MV-4-11 (cell line): ENCODE results near the gene PDLIM4.

ENCODE experiments used
- DNase-seq: peaks from one replicate; lab custom pipeline; 2025; lab: John Stamatoyannopoulos, UW

PDLIM4 gene, protein sequence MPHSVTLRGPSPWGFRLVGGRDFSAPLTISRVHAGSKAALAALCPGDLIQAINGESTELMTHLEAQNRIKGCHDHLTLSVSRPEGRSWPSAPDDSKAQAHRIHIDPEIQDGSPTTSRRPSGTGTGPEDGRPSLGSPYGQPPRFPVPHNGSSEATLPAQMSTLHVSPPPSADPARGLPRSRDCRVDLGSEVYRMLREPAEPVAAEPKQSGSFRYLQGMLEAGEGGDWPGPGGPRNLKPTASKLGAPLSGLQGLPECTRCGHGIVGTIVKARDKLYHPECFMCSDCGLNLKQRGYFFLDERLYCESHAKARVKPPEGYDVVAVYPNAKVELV

DNA sequence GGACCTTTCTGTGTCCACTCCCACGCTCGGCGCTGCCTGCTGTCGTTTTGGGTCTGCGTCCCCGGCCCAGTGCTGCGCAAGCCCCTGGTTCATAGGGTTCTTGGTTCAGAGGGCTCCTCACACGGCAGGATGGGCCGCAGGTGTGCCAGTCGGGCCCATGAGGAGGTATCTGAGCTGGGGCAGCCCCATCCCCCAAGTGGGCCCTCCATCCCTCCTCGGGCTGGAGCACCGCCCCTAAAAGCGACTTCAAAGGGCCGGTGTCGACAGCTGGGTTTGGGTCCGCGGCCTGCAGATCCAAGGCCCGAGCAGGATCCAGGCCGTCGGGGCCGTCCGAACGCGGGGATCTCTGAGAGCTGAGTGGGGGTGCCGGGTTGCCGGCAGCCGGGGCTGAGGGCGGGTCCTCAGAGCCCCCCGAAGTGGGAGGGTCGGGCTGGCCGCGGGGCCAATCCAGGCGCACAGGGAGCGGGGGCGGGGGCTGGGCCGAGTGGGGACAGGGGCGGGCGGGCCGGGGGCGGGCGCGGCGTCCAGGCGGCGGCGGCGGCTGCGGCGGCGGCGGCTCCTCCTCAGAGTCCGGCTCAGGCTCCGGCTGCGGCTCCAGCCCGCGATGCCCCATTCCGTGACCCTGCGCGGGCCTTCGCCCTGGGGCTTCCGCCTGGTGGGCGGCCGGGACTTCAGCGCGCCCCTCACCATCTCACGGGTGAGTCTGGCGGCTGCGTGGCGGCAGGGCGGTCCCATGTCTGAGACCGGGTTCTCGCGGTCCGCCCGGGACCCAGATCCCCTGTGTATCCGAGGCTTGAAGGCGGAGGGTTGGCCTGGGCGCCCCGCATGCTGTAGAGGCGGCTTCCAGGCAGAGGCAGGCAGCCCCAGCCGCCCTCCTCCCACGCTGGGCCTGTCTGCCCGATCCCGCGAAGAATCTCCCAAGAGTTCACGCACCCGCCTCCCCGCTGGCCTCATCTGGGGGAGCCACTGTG, at the start of gene PDLIM4:
PDLIM4 (plus strand) TSS at position 566 of the 971 bp plus-strand sequence; CDS start at position 605, 39 bp downstream.
- no peak for DNase-seq

DNA sequence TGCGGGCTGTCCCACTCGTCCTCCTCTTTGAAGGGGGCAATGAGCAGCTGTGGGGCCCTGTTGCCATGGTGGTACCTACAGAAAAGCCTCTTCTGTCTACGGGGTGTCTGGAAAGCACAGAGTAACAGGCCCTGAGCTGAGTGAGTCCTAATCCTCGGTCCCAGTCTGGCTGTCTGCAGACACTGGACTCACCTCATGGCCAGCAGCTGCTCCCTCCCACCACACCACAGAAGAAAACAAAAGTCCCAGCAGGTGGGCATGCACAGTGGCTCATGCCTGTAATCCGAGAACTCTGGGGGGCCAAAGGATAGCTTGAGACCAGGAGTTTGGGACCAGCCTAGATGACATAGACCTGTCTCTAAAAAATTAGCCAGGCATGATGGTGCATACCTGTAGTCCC, 49.7 kb upstream of the PDLIM4 start:
- no peak for DNase-seq

DNA sequence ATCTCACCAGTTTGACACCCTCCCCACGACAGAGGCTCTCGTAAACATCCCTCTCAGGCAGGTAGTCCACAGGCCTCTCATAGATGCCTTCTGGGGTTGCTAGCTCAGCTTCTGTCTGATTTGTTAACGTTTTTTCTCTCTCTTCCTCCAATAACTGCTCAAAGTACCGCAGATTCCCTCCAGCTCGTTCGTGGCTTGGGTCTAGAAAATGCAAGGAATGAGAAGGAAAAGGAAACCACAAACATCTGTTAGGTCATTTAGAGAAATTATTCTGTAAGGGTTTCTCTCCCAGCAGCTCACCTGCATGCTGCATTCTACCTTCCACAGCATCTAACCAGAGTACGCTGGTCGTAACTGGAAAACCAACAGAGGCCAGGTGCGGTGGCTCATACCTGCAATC, 48.4 kb upstream of the PDLIM4 start:
- DNase-seq = no peak

DNA sequence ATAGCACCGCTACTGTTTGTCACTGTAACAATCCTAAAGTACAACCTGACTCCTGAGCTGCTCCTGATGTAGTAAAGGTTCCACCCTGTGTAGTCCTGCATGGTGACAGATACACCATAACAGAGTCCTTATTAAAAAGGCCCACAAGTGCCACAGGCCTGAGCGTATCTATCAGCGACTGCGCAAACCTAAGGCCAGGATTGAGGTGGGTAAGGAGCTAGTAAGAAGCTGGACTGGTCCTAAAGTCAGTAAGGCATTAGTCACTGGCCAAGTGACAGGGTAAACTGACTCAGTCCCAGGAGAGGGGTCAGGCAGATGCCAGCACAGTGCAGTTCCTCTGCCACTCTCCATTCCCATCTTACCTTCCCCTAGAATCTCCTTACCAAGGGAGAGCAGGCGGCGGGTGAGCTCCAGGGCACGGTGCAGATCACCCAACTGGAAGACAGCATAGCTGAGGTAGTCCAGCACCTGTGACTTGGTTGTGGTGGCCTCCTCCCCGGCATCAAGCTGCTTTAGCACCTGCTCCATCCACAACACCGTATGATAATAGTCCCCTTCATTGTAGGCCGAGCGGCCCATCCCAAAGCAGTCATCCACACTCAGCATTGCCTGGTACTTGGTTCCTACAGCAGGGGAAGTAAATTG, 47.5 kb upstream of the PDLIM4 start:
- no peak for DNase-seq

DNA sequence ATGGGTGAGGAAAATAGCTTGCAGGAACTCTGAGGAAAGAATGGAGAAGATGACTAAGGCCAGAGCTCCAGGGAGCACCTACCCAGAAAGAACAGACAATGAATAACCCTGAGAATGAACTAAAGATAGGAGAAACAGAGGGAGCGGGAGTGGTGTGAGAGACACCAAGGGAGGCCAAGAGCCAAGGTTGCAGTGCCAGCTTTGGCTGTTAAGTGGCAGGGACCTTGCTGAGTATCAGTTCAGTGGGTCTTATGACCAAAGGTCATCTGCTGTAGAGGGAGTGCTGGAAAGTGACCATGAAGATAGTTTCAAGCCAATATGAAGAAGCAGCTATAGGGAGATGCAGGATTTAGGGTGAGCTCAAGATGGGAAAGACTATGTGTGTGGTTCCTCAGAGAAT, 46.6 kb upstream of the PDLIM4 start:
- DNase-seq = no peak

DNA sequence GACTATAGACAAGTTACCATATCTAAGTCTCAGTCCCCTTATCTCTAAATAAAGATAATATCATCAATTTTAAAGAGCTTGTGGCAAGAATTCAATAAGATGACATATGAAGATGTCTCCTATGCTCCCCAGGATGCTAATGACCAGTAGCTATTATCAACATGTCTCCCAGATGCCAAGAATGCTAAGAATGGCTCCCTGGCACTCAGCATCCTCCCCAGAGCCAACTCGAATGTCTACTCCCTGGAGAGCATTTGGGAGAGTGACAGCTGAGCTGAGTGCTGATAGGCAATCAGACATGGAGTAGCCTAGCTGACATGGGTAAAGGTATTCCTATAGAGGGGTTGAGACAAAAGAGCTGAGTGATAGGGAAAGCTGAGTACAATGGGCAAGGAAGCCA, 45.7 kb upstream of the PDLIM4 start:
- no peak for DNase-seq

DNA sequence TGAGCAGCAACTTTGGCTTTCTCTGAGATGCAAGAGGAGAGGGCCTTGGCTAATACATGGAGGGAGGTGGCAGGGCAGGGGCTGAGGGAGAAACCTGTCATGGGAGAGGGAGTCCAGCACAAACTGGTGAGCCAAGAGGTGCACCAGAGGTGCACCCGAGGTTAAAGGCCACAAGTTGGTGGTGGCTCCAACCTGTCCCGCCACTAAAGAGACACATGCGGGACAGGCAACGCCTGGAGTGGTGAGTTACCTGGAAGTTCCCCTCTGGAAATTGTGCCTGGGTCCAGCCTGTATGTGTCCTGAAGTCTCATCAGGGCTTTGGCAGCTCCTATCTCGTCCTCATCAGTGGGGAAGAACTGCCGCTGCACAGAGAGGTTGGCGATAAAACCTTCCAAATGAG, 43.8 kb upstream of the PDLIM4 start:
- no peak for DNase-seq

DNA sequence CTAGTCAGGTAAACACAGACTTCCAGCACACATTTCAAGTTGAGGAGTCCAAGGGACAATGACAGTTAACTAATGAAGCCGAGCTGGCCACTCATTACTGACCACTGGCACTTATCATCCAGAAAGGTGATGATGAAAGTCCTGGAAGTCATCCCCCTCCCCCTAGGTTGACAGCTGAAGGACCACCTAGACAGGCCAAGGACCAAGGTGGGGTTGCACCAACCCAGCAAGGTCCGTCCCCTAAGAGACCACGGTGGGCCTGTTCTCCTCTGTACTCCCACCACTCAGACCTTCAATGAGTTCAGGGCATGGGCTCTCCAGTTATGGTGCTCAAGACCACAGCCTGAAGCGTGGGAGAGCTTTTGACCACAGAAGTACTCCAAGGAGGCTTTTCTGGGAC, 43.0 kb upstream of the PDLIM4 start:
- DNase-seq = no peak

DNA sequence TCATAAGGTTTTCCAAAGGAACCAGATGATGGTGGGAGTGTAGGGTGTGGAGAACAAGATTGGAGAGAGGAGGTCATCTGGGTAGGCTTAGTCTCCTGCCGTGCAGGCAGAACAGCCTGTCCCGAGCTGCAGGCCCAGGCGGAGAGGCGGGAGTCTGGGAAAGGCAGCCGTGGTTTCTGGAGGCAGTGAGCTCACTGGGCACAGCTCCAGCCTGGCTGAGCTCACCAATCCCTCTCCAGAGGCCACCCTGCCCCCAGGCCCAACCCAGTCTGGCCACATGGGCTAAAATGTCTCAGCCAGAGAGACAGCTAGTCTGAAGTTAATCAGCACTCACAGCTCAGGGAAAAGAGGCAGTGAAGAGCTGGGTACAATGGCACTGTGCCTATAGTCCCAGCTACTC, 42.2 kb upstream of the PDLIM4 start:
- no peak for DNase-seq

DNA sequence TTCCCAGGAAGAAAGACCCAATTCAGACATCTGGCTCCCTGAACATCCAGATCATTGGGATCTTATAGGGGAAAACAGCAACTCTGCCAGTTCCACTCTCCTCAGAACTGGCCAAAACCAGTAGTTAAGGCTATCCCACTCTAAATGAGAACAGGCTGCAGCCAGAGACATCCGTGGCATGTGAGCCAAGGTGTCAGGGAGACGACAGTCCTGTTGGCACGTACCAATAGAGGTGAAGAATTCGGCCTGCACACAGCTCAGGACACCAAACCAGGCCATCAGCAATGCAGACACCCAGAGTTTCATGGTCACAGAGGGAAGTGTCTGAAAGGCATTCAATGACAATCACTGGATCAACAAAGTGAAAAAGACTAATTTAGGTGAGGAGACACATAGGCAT, 39.2 kb upstream of the PDLIM4 start:
- DNase-seq = no peak

DNA sequence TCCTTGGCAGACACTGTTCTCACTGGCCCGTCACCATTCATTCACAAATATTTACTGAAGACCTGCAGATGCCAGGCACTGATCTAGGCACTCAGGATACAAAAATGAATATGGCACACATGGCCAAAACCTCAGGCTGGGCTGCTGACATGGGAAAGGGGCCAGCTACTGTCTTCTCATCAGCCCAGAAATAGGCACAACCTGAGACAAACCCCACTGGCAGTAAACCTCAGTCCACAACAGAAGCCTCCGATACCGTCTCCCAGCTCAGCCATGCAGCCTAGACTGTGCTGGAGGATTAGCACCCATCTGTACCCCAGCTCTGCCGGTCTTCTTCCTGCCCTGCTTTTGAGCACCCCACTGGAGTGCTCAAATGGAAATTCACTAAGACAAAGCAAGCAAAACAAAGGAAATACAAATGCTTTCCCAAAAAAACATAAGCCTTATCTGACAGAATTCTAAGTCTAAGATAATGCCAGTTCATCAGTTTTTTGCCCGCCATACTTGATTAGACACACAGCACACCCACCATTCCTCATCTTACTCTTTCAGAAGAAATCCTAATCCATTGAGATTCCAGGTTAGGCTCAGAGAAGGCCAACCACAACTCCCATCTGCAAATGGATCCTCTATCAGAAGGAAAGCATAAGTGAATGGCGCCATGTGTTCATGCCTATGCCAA, 38.1 kb upstream of the PDLIM4 start:
- DNase-seq = no peak

DNA sequence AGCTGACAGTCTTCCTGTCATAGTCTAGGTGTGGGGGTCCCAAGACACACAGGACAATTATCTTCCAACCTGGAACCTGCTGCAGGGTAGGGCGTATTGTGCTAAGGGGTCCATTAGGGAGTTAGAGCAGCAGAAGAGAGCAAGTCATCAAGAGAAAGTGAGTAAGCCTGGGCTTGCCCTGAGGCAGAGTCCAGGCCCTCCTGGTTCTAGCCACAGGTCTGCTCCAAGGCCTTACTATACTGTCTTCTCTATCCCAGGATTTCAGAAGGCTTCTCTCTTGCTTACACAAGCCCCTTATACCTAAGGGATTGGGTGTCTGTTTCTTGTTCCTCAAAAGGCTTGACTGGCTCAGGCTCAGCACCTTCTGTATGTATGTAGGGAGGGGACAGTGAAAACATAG, 37.5 kb upstream of the PDLIM4 start:
- DNase-seq = no peak

DNA sequence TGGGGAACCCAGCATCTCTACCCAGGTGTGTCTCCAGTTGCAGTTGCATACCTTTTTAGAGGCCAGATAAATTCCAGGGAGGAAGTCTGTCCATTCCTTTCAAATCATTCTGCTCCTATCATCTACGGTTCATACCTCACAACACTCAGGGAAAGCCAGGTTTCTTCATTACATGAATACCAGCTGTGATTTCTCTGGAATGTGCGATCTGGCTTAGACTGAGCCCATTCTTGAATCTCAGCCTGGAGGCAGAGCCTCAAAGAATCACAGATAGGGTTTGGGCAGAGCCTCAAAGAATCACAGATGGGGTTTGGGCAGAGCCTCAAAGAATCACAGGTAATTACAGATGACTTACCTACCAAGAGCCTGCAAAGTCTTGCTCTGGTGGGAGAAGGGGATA, 37.0 kb upstream of the PDLIM4 start:
- no peak for DNase-seq

DNA sequence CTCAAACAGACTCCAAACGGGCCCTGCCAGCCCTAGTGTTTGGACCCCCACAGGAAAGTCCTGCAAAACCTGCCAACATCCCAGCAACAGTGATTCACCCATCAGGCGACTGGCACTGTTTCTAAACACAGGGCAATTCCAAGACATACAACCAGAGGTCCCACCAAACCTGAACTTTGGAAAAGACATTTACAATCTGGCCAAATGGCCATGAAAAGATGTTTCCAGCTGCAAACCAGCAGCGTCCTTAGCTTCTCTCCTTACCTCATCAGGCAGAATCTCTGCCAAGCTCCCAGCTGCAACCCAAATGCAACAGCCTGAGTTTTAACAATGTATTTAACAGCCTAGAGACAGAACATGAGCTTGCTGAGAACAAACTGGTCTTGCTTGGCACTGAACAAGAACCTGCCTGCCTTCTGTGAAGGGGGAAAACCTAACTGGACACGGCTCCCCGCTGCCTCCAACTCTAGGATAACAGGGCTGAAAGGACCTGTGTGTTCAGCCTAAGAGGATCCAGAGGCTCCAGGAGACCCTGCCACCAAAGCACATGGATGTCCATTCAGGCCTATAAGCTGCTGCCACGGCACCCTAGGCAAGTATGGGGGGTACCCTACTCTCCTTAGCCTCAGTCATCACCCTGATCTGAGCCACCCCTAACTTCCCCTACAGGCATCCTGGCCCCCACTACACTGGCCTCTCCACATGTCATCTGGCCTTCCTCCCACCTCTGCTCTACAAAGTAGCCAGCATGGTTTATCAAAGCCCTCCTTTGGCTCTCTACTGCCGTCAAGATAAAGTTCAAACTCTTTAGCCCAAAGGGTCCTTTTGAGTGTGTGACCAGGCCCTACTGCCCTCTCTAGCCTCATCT, 35.5 kb upstream of the PDLIM4 start:
- DNase-seq = no peak

DNA sequence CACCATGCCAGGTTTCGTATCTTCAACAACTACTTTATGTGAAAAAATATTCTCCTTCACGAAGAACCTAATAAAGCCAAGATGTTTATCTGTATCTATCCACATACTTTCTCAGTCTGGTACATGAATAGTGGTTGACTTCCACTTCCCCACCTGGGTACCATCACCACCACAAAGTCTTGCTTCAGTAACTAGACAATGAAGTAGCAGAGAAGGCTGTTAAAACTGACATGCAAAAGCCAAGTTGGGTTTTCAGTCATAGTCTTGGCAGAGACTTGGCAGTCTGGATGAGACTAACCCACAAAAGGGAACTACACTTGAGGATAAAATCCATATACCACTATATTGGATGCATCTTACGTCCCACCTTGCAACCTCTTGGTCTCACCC, 34.9 kb upstream of the PDLIM4 start:
- no peak for DNase-seq

DNA sequence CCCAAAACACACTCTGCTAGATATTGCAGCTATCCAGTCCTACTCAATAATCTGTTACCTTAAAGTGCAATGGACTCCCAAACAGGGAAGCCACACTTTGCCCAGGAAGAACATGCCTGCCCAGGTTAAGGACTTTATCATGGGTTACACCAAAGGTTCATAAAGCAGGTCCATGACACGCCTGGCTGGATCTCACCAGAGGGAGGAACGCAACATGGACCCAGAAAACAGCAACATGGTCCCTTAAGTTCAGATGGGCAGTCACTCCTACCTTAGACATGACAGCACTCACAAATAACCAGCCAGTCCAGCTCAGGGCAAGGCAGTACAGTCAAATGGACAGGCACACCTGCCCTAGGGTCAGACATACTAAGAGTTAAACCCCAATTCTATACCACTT, 33.6 kb upstream of the PDLIM4 start:
- DNase-seq = no peak

DNA sequence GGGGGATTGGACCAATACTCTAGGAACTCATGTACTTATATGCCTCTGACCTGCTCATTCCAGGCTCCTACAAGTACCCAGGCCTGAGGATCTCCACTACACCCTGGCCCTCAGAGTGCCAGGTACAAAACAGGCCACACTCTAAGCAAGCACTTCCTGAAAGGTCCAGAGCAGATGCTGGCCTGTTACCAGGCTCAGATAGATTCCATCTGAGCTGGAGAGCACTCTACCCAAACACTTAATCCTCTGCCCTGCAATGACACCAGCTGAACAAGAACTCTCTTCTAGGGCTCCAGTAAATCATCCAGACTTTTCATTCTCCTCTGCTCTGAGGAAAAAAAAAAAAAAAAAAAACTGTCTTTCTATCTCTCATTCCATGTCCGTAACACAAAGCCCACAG, 32.8 kb upstream of the PDLIM4 start:
- no peak for DNase-seq

DNA sequence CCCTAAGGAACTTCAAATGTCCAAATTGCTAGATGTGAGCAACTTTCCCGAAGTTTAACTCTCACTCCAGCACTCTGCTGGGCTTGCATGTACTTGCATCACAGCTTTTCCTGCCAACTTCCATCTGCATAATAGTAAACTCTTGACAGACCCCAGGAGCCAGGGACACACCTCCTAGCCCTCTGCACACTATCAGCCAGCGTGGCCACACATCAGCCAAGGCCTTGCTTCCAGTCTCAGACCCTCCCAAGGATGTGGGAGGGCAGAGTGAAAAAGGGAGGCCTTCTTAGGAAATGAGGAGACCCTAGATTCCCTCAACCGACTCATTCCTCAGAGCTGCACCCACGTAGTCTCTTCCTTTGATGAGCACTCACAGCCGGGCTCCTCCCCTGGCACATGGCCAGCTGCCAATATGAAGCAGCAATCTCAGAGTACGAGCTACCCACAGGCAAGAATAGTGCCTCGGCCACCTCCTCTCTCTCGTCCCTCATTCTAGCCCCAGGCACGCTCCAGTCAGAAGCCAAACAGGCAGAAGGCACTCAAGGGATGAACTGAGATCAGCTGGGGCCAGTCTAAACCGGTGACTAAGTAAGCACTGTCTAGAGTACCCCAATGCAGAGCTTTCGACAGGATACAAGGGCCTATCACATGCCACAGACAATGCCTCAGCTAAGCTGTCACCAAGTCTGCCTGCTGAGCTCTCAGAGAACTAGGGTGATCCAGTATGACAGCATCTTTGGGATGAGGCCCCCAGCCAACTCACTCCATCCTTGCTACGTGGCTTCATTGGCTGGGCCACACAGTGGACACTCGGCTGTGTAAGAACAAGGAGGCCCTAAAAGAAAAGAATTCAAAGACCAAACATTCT, 32.1 kb upstream of the PDLIM4 start:
- no peak for DNase-seq

DNA sequence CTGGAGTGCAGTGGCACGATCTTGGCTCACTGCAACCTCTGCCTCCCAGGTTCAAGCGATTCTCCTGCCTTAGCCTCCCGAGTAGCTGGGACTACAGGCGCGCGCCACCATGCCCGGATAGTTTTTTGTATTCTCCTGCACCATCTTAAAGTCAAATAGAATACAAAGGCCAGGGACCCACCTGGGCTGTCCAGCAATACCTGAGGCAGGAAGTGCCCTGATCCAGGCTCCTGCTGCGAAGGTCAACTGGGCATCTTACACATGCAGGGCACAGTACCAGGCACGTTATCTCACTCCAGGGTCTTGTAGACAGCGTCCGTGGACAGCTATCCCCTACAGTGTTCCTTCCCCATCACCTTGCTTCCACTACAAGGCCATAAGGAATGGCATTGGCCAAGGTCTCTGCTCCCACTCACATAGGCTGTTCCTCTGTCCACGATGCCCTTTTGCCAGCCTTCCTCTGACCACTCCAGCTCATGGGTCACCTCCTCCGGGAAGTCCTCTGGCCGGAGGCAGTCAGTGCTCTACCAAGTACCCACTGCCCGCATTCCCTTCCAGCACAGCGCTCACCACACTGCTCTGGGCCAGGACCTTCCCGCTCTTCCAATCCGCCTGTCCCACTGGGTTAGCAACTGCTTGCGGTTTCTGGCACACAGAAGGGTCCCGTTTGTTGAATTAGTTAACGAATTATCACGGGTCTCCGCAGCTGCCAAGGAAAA, 30.8 kb upstream of the PDLIM4 start:
- DNase-seq = no peak

DNA sequence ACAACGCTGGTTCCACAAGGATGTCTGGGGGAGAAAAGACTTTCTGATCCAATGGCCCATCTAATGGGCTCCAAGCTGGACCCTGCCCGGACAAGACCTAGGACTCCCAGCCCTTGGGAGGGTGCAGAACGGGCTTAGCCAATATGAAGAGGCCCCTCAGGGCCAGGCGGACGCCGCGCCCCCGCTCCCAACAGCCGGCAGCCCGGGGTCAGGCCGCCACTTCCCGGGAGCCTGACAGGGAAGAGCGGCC, 30.3 kb upstream of the PDLIM4 start:
- DNase-seq = no peak
